Stimulated activated CD8-positive, alpha-beta memory T cell treated with anti-CD3 and anti-CD28 coated beads, Interleukin-12 subunit alpha, Interleukin-12 subunit beta, amount 100 ng/mL, for 1 hour (primary cell): Measurements from ENCODE around the gene RSPH9.

Source experiments
- DNase-seq: peaks from one replicate; pipeline ENCODE4 v3.0.0-alpha.2; 2020; ENCODE audit warnings: low read depth

The RSPH9 gene

DNA sequence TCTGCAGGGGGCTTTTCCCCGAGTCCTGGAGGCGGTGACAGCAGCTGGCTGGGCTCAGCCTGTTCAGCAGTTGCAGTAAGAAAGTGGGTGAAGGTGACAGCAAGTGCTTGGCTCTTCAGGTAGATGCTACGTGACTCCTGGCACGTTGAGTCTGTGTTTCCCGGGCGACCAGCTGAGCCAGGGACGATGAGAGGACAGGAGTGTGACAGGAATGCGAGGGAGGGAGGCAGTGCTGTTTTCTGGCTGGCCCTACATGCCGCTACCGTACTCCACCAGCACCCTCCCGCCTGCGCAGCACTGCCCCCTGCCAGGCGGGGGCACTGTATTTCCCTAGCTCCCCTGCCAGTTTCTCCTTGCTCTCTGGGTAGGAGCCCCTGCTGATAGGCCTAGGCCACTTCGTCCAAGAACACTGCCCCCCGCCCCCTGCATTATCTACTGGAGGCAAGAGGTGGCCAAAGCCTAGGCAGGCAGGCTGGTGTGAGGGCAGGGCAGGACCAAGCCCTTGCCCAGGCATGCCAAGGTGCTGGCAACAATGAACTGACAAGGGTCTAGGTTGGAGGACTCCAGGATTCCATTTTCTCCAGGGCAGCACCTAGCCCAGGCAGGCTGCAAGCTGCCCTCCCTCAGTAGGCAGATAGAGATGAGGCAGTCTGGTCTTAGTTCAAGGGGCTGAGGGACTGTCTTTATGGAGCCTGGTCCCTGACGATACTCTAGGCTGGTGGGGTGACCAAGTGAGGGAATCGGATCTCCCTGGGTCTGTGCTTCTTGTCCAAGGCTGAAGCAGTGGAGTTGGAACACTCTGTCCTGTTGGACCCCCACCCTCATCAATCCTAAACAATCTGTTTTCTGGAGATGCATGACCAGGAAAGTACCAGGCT lies 23.6 kb downstream of the RSPH9 start:
- no peak for DNase-seq

DNA sequence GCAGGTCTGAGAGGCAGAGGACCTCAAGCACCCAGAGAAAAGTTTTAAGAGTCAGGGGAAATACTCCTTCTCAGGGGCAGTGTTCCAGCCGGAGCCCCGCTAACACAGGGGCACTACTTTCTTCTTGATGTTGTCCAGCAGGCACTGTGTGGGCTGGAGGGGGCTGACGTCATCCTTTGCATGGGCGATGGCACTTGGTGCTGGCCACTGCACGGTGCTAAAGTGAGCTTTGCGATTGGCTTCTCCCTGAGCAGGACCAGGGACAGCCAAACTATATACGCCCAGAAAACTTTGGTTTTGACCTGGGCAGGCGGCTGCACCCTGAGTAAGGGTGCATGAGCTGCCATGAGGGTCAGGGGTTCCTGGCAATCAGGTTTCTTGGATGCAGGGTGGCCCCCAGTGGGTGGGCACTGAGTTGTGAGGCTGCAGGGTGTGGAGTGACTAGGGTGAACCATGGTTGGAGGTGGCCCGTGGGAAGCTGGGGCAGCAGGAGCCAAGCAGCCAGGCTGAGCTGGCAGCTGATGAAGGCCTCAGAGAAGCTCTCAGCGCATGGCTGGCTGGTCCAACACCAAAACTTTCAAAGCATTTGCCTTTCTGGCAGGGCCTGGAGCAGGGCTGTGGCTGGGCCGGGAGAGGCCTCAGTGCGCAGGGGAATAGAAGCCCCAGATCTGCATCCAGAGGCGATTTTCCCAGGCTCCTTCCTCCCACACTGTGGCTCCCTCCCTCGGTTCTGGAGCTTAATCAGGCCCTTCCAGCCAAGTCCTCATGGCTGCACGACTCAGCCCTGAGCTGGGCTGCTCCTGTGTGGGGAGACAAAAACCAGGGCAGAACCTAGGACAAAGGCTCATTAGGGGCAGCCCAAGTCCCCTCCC lies 24.4 kb downstream of the RSPH9 start:
- no peak for DNase-seq

DNA sequence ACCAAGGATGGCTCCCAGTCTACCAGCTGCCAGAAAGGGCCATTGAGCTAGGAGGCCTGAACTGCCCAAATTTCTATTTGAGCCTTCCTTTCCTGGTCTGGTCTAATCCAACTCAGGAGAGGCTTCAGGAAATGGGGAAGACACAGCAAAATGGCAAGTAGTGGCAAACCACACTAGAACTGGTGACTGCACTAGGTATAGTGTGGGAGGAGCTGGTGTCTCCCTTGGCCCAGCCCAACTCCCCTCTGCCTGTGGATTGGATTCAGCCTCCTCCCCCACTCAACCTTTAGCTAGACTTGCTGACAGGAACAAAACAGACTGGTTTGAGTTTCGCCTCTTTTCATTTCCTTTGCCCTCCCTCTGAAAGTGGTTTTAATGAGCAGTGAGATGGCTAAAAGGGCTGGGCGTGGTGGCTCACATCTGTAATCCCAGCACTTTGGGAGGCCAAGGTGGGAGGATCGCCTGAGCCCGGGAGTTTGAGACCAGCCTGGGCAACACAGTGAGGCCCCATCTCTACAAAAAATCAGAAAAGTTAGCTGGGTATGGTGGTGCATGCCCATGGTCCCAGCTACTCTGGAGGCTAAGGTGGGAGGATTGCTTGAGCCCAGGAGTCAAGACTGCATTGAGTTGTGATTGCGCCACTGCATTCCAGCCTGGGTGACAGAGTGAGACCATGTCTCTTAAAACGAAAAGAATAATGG lies 25.2 kb downstream of the RSPH9 start:
- DNase-seq, result no peak

DNA sequence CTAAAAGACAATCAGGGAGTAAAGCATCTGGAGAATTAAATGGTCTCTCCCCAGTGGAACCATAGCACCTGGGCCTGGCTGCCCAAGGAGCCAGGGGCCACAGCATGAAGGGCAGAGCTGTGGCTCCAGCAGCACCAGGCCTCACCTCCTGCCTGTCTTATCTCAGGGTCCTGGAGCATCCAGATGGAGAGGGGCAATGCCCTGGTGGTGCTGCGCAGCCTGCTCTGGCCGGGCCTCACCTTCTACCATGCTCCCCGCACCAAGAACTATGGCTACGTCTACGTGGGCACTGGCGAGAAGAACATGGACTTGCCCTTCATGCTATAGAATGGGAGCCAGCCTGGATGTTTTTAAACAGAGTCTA lies 25.8 kb downstream of the RSPH9 start:
- DNase-seq, result no peak

DNA sequence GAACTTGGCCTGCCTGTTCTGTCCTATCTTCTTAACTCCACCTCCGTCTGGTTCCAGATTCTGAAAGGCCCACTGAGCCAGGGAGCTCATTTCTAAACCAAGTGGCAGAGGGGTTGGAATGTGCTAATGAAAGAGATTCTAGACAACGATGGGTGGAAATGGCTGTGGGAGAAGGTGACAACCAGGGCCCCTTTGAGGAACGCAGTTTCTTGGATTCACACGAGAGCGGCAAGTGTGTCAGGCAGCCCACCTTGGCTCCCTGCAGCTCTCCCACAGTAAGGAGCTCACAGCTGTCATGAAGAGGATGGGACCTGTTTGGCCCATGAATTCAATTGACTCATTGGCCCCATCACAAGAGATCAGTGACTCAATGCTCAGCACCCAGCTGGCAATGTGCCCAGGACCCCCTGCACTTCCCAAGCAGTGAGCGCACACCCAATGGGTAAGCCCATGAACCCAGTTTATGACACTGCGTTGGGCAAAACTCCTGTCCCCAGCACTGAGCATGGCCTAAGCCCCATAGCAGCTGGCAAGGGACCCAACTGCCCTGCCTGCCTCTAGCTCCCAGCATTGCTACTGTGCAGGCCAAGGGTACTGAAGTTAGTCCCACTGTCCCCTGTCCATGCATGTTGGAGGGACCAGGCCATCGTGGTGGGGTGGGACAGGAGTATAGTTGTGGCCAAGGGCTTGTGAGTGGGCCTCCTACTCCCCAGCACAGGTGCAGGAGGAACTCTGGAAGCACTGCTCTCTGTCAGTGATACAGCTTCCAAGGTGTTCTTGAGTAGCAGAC lies 26.4 kb downstream of the RSPH9 start:
- no peak for DNase-seq

DNA sequence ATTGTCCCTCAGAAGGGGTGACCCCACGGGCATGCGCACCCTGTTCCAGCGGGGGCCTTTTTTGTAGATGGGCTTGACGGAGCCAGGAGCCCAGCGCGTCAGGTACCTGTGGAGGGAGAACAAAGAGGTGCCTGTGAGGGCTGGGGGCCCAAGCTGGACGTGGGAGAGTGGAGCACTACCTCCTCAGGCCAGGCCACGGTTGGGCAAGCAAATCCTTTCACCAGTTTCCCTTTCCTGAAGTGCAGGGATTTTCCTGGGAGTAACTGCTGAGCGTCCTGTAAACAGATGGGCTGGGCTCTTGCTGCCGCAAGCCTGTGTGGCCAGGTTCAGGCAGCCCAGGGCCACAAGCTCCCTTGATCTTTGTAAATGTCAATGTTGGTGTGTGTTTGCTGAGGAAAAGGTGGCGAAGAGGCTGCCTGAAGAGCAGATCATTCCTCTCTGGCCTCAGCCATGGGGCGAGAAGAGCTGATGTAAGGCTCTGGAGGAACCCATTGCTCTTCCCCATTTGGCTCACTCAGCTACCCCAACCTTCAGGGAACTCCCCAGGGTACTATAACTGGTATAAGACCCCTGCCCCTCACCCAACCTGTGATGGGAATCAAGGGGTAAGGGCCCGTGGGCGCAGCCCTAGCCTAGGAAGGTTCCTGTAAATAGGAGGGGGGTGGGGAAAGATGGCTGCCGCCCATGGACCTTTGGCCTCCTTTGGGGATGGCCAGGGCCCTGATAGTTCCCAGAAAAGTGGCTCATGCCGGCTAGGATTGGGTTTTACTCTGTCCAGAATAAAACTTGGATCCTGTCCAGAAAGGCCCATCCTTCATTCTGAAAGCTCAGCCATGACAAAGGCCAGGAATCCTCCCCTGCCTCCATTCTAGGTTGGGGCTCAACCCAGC lies 27.2 kb downstream of the RSPH9 start:
- DNase-seq, result no peak

DNA sequence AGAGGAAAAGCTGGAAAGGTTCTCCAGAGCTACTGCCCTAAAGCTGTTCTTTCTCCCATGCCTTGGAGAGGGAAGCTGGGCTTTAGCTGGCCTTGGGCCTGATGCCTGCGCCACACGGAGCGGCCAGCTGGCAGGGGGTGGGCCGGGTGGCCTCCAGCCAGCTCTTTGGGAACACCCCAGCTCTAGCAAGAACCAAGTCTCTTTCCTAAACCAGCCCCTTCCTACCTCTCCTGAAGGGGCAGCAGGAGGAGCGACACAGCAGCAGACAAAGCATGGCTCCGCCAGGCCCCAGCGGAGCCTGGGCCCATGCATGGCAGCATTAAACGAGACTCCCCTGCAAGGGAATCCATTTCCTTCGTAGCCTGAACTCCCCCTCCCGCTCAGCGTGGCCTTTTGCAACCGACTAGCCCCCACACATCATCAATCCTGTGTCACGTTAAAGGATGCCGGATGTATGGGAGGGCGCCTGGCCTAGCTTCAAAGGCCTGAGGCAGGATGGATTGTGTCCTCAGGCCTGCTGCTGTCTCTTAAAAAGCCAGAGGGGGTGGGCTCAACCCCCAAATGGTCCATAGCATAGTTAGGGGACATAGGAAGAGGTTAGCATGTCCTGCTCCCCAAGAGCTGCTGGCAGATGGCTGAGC lies 28.7 kb downstream of the RSPH9 start:
- no peak for DNase-seq

DNA sequence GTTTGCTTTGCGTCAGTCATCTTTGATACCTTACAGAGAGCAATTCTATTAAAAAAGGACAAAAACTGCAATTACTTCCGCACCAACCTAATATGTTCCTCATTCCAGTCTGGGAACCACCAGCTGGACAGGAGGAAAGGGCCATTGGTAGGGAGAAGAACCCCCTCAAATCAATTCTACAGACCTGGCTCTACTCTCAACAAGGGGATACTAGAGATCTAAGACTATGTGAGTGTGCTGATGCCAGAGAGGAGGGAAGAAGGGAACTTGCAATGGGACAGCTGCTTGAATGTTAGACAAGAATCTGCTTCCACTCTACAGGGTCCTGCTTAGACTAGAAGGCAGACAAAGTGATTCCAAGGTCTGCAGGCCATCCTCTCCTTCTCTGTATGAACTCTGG lies 29.5 kb downstream of the RSPH9 start:
- no peak for DNase-seq

DNA sequence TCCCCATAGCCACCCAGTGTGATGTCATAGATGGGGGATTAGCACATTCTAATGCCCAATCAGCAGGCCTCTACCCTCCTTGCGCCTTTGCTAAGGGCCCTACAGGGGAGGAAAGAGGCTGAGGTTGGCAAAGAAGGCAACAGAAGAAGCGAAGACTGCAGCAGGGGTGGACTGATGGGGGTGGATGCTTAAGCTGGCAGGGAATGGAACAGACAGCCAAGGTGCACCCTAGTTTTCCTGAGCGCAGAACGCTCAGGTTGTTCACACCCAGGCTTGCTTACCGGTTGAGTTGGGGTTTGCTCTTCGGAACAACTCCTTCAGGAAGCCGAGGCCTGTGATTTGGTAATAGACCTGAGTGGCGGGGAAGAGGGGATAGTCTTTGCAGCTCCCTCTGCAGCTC lies 30.1 kb downstream of the RSPH9 start:
- DNase-seq, result no peak

DNA sequence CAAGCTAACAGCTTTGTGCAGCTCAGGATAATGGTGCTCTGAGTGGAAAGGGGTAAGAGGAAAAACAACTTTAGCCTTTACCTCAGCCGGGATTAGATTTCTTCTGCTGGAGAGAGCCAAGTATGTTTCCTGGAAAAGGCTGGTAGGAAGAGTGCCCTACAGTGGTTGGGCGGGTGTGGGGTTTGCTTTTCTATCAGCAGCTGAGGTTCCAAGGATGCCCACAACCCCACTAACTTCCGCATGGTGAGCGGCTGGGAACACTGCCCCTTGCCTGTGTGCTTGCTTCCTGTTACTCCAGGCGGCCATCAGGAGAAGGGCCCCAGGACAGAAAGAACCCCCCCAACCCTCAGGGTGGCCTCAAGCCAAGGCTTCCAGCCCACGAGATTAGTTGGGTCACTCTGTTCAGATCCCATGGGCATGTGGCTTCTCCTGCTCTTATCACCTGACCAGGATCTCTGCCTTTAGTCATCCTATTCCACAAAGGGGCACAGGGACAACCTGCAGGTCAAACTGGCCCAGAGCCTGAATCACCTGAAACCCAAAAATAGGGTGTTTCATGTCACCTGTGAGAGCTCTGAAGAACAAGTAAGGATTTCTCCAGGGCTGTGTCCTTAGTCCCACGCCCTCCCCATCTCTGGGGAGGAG lies 32.2 kb downstream of the RSPH9 start:
- no peak for DNase-seq

DNA sequence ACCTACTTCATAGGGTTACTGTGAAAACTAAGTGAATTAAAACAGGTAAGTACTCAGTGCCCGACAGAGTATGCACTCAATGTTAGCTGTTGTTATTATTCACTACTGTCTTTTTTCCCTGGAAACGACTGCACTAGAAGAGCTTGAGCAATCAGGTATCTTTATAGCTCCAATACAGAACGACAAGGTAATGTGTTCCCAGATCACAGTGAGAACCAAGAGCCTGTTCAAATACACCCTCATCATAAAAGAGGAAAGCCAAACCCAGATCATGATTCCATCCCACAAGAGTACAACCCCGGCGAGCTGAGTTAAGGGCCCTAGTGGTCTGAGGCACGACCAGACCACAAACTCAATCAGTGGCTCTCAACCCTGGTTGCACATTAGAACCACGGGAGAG lies 32.9 kb downstream of the RSPH9 start:
- no peak for DNase-seq

DNA sequence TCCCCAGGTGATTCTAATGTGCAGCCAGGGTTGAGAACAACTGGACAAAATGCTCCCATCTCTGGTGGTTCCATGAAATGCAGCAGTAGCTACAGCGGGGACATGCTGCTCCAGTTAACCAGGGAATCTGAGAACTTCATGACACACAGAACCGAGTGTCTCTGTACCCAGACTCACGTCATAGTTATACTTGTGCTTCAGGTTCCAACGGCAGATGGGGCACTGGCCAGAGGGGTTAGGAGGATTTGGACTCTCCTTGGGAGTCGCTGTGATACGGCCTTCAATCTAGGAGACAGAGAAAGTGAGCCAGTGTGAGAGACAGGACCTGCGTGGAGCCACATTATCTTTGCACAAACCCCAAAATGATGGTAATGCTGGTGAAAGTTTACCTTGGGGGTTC lies 33.5 kb downstream of the RSPH9 start:
- no peak for DNase-seq

DNA sequence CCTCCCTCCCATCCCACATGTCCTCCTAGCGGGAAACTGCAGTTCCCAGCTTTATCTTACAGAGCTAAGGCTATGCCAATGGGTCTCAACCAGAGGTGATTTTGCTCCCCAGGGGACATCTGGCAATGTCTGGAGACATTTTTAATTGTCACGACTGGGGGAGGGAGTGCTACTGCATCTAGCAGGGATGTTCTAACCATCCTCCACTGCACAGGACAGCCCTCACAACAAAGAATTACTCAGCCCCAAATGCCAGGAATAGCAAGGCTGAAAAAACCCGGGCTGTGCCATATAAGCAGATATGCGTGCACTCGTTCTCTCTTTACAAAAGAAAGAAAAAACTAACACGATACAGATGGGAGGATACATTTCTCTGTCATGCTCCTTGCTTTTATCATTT lies 34.2 kb downstream of the RSPH9 start:
- DNase-seq, result no peak

DNA sequence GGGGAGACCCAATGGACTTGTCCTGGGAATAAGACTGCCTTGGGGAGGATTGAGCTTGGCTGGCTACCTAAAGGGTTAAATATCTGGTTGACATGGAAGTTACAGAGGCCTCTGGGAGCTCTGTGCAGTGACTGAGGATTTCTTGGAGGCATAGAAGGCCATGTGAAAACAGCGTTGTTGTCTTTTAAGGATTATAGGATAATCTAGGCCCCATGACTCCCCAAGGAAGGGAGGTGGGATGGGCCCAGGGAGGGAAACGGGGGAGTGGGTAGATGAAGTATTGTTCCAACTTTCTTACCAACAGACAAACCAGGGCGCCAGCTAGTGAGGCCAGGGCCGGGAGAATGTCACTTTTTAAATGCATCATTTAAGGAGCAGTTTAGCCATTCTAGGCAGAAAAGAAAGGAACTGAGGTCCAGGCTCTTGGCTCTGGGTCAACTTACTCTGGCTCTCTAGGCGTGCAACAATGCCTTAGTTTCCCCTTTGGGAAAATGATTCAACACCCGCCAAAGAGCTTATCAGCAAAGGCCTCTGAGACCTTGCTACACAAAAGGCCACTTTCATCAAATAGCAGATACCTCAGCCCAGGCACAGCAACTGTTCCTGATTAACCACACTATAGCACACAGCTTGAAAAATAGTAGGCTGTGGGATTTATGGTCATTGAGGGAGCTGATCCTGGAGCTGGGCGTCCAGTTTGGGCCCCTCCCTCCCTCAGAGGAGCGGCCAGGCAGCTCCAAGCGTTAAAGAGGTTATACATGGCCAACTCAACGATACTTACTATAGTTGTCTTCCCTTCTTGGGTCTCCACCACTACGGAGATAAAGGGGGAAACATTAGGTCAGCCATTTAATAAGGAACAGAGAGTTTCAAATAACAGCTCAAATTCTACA lies 35.7 kb downstream of the RSPH9 start:
- DNase-seq, result no peak

DNA sequence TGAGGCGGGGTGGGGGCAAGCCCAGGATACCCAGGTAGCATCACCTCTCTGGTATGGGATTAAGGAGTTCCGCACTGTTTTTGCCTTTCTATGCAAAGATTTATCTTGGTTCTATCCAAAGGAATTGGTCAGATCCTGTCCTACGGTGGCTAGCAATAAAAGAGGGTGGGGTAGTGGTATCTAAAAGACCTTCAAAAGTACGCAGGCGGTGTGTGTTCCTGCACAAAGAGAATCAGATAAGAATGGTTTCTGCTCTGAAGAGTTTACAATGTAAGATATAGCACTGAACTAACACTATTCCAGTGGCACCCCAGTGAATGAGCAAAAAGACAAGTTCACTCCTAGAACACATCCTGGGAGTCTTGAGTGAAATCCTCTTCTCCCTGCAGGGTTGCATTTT lies 36.5 kb downstream of the RSPH9 start:
- DNase-seq, result no peak

DNA sequence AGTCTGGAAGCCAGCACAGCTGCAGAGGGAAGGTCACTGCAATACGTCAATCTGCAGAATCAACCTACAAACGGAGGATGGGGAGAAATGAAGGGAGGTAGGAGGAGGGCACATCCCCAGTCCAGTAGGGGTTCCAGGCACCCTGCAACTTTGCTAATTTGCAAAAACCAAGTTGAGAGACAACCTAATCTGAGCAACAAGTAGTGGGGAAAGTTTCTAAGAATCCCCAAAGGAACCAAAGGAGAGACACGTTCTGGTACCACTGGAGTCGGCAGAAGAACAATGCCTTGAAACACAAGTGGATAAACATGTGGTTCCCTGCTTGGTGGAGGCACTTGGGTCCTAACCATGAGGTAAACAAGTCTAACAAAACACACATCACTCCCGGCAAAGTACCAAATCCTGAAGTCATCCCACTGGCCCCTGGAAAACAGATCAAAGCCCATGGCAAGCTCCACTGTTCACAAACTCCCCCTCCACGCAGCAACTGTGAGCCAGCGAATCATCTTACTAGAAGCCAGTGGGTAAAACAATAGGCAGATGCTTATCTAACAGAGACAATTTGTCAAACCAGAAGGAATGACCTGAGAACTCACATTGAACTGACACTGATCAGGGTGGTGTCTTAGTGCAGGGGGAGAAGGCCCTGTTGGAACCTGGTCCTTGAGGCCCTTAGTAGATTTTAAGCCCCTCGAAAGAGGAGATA lies 38.0 kb downstream of the RSPH9 start:
- no peak for DNase-seq

DNA sequence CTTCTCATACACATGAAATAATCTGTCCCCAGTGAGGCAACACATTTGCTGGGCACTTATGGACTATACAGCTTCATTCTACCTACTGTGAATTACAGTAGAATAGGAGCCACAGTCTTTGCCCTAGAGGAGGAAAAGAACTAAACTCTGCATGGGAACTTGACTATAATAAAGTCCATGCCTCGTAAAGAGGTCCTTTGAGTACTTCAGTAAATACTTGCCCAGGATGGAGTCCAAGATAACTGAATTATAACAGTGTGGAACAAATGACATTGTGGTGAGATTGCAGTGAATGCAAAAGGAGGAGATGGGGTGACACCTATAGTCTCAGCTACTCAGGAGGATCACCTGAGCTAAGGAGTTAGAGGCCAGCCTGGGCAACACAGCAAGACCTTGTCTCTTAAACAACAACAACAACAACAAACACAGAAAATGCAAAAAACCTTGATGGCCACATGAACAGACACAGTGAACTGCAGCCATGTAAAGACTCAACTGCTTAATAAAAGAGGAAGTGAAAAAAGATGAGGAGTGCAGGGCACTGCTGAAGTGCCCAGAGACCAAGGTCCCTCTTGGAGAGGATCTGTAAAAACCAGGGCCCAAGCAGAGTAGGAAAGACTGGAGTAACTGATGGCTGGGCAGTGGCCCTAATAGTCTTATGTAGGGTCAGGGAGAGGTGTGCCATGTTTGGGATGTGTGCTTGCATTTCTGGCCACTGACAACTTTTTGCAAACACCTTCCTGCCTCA lies 39.0 kb downstream of the RSPH9 start:
- no peak for DNase-seq

DNA sequence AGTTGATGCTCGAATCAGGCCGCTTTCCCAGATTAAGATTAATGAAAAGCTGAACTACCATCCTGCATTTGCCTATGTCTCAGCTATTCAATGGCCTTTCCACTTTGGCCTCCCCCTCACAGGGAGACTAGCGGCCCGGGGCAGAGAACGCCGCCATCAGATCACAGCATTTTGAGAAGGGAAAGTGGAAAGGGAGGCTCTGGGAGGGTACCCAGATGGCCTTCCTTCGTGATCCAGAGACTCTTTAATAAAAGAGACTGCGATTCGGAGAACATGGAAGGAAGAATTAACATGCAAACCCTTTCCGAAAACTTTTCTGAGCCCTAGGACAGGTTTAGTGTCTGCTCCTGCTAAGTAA lies 42.2 kb downstream of the RSPH9 start:
- no peak for DNase-seq
